Measurements from ENCODE around the gene TMEM45A. TPM values are rescaled to one million over a fixed set of nuclear protein-coding genes. Genes with fewer than 3 reads are reported as not detected.
A peak's percentile ranks its signal among the peaks of the same experiment; 100 is the strongest.
"Not testable (repeated sequence)": the region's sequence is repeated elsewhere in the genome, so short reads cannot be mapped to it uniquely, and the experiment has no call there.

Gene TMEM45A
- polyA plus RNA-seq, 1 donor, result 10.6 TPM

DNA sequence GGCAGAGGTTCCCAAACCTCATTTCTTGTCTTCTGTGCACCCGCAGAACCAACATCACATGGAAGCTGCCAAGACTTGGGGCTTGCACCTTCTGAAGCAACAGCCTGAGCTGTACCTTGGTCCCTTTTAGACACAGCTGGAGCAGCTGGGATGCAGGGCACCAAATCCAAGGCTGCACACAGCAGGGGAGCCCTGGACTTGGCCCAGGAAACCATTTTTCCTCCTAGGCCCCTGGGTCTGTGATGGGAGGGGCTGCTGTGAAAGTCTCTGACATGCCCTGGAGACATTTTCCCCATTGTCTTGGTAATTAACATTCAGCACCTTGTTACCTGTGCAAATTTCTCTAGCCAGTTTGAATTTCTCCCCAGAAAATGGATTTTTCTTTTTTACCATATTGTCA, 33.6 kb upstream of the TMEM45A start:
- Histone ChIP-seq H3K27ac (ENCODE audit: low read length) (no peak overlapping the region), H3K4me3 (ENCODE audit: low read length) (no peak overlapping the region), H3K27me3 (ENCODE audit: control insufficient read depth, insufficient read depth, low read length) (no peaks in the 10 kb centered on the region), H3K4me1 (ENCODE audit: control insufficient read depth, insufficient read depth, low read length) (peaks cover 3% of the 10 kb centered on the region), H3K9me3 (ENCODE audit: control insufficient read depth, low read depth, low read length) (no peaks in the 10 kb centered on the region), H3K36me3 (ENCODE audit: control insufficient read depth, insufficient read depth, low read length) (no peaks in the 10 kb centered on the region)
- WGBS (ENCODE audit: insufficient coverage, low lambda C conversion rate), result no CpG with 5 or more reads among the region's 1 CpG
- DNase-seq, result no peak

GRCh38 chr3:100463002-100463401, 29.4 kb upstream of the TMEM45A start:
- Histone ChIP-seq H3K36me3 (ENCODE audit: control insufficient read depth, insufficient read depth, low read length) (no peaks in the 10 kb centered on the region), H3K27me3 (ENCODE audit: control insufficient read depth, insufficient read depth, low read length) (no peaks in the 10 kb centered on the region), H3K4me3 (ENCODE audit: low read length) (no peak overlapping the region), H3K9me3 (ENCODE audit: control insufficient read depth, low read depth, low read length) (peaks cover 7% of the 10 kb centered on the region), H3K27ac (ENCODE audit: low read length) (no peak overlapping the region), H3K4me1 (ENCODE audit: control insufficient read depth, insufficient read depth, low read length) (no peaks in the 10 kb centered on the region)
- peak; percentile 37 to 55 for DNase-seq
- 0% methylated on average over 1 of the region's 3 CpGs for WGBS (ENCODE audit: insufficient coverage, low lambda C conversion rate)

DNA sequence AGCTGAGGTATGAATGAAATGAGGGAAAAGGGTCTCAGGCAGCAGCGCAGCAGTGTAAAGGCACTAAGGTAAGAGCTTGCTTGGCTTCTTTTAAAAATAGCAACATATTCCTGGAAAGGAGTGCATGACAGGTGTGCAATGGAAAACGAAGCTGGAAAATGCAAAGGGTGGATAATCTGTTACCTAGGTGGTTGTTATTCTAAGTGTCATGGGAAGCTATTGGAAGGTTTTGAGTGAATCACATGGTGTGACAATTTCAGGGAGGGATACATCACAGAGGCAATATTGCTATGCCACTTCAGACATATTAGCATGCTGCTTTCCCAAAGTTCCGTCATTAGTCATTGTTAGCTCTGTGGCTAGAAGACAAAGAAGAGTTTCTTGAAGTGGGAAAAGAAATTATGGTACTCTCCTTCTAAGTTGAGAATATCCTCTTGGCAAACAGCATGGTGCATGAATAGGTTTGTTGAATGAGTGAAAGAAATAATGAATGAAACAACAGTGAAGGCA, 28.7 kb upstream of the TMEM45A start:
- no peak overlapping the region for H3K27ac ChIP-seq (ENCODE audit: low read length)
- H3K36me3 ChIP-seq (ENCODE audit: control insufficient read depth, insufficient read depth, low read length), result no peaks in the 10 kb centered on the region
- 100% methylated on average over 1 of the region's 3 CpGs for WGBS (ENCODE audit: insufficient coverage, low lambda C conversion rate)
- no peak for DNase-seq
- H3K4me3 ChIP-seq (ENCODE audit: low read length), result no peak overlapping the region
- no peaks in the 10 kb centered on the region for H3K27me3 ChIP-seq (ENCODE audit: control insufficient read depth, insufficient read depth, low read length)
- no peaks in the 10 kb centered on the region for H3K4me1 ChIP-seq (ENCODE audit: control insufficient read depth, insufficient read depth, low read length)
- H3K9me3 ChIP-seq (ENCODE audit: control insufficient read depth, low read depth, low read length), result peaks cover 7% of the 10 kb centered on the region

DNA sequence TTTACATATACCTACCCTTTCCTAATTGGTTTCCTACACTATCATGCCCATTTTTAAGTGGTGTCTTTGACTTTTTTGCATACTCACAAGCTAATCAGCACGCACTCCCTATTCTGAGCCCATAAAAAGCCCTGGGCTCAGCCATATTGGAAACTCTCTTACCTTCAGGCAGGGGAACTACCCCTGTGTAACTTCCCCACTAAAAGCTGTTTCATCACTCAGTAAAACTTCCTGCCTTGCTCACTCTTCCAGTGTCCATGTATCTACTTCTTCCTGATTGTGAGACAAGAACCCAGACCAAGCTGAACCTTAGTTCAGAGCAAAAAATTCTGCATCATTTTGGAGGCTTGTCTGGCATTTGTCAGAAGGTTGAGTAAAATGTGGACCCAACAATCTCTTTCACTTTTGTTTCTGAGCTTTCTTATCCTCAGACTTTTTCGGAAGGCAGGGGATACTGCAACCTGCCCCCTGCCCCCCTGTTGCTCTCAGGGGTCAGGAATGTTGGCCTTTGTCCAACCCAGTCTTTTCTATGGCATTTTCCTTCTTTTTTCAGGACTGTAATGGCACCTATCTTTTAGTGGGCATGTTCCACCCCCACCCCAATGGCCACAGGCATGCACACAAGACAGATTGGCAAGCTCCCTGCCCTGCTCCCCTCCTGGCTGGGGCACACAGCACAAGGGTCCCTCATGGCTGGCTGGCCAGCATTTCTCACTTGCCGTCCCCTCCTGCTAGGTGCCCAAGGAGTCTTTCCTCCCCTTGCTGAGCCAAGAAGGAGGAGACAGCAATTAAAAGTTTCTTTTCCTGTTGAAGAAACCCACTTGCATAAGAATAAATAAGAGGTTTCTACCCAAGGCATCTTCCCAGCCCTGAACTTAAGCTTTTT, 26.3 kb upstream of the TMEM45A start:
- no peak for DNase-seq
- Histone ChIP-seq H3K9me3 (ENCODE audit: control insufficient read depth, low read depth, low read length) (peaks cover 7% of the 10 kb centered on the region), H3K4me3 (ENCODE audit: low read length) (no peak overlapping the region), H3K4me1 (ENCODE audit: control insufficient read depth, insufficient read depth, low read length) (no peaks in the 10 kb centered on the region), H3K27me3 (ENCODE audit: control insufficient read depth, insufficient read depth, low read length) (no peaks in the 10 kb centered on the region), H3K36me3 (ENCODE audit: control insufficient read depth, insufficient read depth, low read length) (no peaks in the 10 kb centered on the region), H3K27ac (ENCODE audit: low read length) (no peak overlapping the region)
- WGBS (ENCODE audit: insufficient coverage, low lambda C conversion rate), result 67% methylated on average over 1 of the region's 3 CpGs

DNA sequence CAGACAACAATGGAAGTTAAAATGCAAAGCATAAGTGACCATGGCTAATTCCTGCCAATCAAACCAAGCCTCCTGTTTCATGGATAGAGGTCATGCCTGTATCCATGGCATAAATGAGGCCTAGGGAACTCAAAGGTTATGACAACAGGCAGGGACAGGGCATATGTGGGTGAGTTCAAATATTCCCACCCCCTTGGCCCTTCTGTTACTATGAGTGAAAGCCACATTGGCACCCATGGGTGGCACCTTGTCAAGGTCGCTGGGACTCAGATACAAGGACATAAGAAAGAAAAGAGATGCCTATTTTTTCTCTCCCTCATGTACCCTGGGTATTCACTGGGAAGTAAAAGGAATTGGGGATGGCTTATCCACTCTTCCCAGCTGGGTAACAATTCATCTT, 25.3 kb upstream of the TMEM45A start:
- Histone ChIP-seq H3K36me3 (ENCODE audit: control insufficient read depth, insufficient read depth, low read length) (no peaks in the 10 kb centered on the region), H3K4me3 (ENCODE audit: low read length) (no peak overlapping the region), H3K9me3 (ENCODE audit: control insufficient read depth, low read depth, low read length) (peaks cover 7% of the 10 kb centered on the region), H3K27ac (ENCODE audit: low read length) (no peak overlapping the region), H3K27me3 (ENCODE audit: control insufficient read depth, insufficient read depth, low read length) (no peaks in the 10 kb centered on the region), H3K4me1 (ENCODE audit: control insufficient read depth, insufficient read depth, low read length) (no peaks in the 10 kb centered on the region)
- no peak for DNase-seq
- WGBS (ENCODE audit: insufficient coverage, low lambda C conversion rate), result no CpG with 5 or more reads among the region's 1 CpG

DNA sequence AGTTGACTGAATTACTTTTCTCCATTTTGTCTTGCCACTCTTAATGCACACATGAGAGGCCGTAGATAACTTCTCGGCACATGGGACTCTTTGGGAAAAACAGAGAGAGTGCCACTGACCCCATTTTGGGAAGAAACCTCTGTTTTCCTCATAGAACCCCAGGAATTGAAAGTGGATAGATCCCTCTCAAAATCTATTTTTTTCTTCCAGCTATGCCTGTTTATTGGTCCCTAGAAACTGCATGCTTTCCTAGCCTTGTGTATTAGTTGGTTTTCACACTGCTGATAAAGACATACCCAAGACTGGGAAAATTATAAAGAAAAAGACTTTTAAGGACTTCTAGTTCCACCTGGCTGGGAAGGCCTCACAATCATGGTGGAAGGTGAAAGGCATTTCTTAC, 23.7 kb upstream of the TMEM45A start:
- WGBS (ENCODE audit: insufficient coverage, low lambda C conversion rate), result no CpG with 5 or more reads among the region's 2 CpGs
- no peaks in the 10 kb centered on the region for H3K4me1 ChIP-seq (ENCODE audit: control insufficient read depth, insufficient read depth, low read length)

GRCh38 chr3:100470951-100471350, 21.5 kb upstream of the TMEM45A start:
- H3K4me1 ChIP-seq (ENCODE audit: control insufficient read depth, insufficient read depth, low read length), result no peaks in the 10 kb centered on the region
- H3K9me3 ChIP-seq (ENCODE audit: control insufficient read depth, low read depth, low read length), result peaks cover 7% of the 10 kb centered on the region
- no peaks in the 10 kb centered on the region for H3K27me3 ChIP-seq (ENCODE audit: control insufficient read depth, insufficient read depth, low read length)
- DNase-seq, result no peak
- no CpG with 5 or more reads among the region's 1 CpG for WGBS (ENCODE audit: insufficient coverage, low lambda C conversion rate)
- H3K27ac ChIP-seq (ENCODE audit: low read length), result no peak overlapping the region
- H3K4me3 ChIP-seq (ENCODE audit: low read length), result no peak overlapping the region
- no peaks in the 10 kb centered on the region for H3K36me3 ChIP-seq (ENCODE audit: control insufficient read depth, insufficient read depth, low read length)

More for the DNA sequence above, 23.7 kb upstream of the TMEM45A start:
- no peak for DNase-seq
- Histone ChIP-seq H3K36me3 (ENCODE audit: control insufficient read depth, insufficient read depth, low read length) (no peaks in the 10 kb centered on the region), H3K4me3 (ENCODE audit: low read length) (no peak overlapping the region), H3K9me3 (ENCODE audit: control insufficient read depth, low read depth, low read length) (peaks cover 7% of the 10 kb centered on the region), H3K27me3 (ENCODE audit: control insufficient read depth, insufficient read depth, low read length) (no peaks in the 10 kb centered on the region), H3K27ac (ENCODE audit: low read length) (no peak overlapping the region)

DNA sequence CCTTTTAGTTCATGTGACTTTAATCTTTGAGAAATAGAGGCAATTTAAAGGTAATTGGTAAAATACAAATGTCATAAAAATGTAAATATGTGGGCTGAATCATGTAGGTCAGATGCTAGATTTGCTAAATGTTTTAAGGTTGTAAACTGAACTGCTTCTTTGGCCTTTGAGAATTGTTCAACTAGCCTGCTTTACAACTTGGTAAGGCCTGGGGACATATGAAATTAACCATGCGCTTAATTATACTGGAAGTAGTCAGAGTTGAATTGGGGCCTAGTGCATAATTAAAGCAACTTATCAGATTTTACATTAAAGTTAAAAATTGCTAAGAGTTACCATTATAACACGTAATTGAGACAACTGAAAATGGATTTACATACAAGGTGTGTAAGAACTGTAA, 21.0 kb upstream of the TMEM45A start:
- H3K4me1 ChIP-seq (ENCODE audit: control insufficient read depth, insufficient read depth, low read length), result no peaks in the 10 kb centered on the region
- 89% methylated on average over 1 of the region's 2 CpGs for WGBS (ENCODE audit: insufficient coverage, low lambda C conversion rate)
- peaks cover 7% of the 10 kb centered on the region for H3K9me3 ChIP-seq (ENCODE audit: control insufficient read depth, low read depth, low read length)
- no peaks in the 10 kb centered on the region for H3K27me3 ChIP-seq (ENCODE audit: control insufficient read depth, insufficient read depth, low read length)
- H3K27ac ChIP-seq (ENCODE audit: low read length), result no peak overlapping the region
- DNase-seq, result no peak
- no peak overlapping the region for H3K4me3 ChIP-seq (ENCODE audit: low read length)
- no peaks in the 10 kb centered on the region for H3K36me3 ChIP-seq (ENCODE audit: control insufficient read depth, insufficient read depth, low read length)

- no CpG with 5 or more reads among the region's 32 CpGs for WGBS (ENCODE audit: insufficient coverage, low lambda C conversion rate)
- not testable (repeated sequence) for H3K4me1 ChIP-seq (ENCODE audit: control insufficient read depth, insufficient read depth, low read length); H3K9me3 ChIP-seq (ENCODE audit: control insufficient read depth, low read depth, low read length); H3K4me3 ChIP-seq (ENCODE audit: low read length); H3K36me3 ChIP-seq (ENCODE audit: control insufficient read depth, insufficient read depth, low read length); DNase-seq; H3K27ac ChIP-seq (ENCODE audit: low read length); H3K27me3 ChIP-seq (ENCODE audit: control insufficient read depth, insufficient read depth, low read length)
Observed at GRCh38 chr3:100477851-100478360, 14.5 kb upstream of the TMEM45A start.

DNA sequence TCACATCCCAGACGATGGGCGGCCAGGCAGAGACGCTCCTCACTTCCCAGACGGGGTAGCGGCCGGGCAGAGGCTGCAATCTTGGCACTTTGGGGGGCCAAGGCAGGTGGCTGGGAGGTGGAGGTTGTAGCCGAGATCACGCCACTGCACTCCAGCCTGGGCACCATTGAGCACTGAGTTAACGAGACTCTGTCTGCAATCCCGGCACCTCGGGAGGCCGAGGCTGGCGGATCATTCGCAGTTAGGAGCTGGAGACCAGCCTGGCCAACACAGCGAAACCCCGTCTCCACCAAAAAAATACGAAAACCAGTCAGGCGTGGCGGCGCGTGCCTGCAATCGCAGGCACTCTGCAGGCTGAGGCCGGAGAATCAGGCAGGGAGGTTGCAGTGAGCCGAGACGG, 13.9 kb upstream of the TMEM45A start:
- not testable (repeated sequence) for H3K4me1 ChIP-seq (ENCODE audit: control insufficient read depth, insufficient read depth, low read length); H3K36me3 ChIP-seq (ENCODE audit: control insufficient read depth, insufficient read depth, low read length); H3K9me3 ChIP-seq (ENCODE audit: control insufficient read depth, low read depth, low read length); H3K27me3 ChIP-seq (ENCODE audit: control insufficient read depth, insufficient read depth, low read length); DNase-seq; H3K4me3 ChIP-seq (ENCODE audit: low read length); H3K27ac ChIP-seq (ENCODE audit: low read length)
- WGBS (ENCODE audit: insufficient coverage, low lambda C conversion rate), result no CpG with 5 or more reads among the region's 25 CpGs
